ENCODE data around the gene APOL4. TPM values are rescaled to one million over a fixed set of nuclear protein-coding genes. Genes with fewer than 3 reads are reported as not detected.
A peak's percentile ranks its signal among the peaks of the same experiment; 100 is the strongest.

Gene APOL4
- total and polyA plus RNA-seq, 2 donors (not counting 1 experiment from before 2014, with no cell fraction given), result 0.03 TPM; not detected in 1

DNA sequence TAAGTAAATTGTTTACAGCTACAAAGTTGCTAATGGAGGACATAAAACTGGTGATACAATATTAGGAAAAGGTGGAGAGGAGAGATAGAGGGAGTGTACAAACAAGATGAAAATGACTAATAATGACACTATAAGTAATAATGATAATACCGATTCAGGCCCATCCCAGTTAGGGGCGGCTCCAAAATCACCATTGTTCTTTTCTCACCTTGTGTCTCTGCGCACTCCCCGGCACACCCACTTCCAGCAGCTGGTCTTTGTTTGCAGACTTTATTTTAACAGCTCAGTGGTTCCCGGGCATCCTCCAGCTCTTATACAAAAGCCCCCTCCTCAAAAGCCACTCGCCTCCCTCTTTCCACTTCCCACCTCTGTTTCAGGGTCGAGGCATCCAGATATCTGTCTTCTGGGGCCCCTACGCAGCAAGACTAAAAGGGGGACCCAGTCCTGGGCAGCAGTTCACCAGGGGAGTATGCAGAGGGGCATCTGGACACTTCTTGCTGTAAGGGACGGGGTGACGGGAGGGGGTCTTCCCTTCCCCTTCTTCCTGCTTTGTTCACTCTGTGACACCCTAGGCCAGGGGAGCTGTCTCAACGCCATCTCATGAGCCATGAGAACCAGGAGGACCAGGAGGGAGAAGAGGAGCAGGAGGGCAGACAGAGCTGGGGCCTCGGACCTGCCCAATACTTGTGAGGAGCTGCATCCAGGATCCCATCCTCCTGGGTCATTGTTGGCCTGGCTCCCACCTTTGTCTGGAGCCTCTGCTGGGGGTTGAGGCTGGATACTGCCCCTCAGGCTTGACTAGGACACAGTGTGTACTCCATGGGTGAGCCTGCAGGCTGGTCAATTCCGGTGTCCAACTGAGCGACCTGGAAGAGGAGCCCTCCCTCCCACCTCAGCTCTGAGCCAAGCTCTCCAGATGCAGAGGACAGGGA, 35.0 kb upstream of the APOL4 start:
- H3K4me3 Mint-ChIP-seq, result peak overlapping the region; percentile 29

More for the DNA sequence above, 35.0 kb upstream of the APOL4 start:
- Histone ChIP-seq H3K4me1 (ENCODE audit: control insufficient read depth in 2 of 2, insufficient read depth in 2 of 2, low read length in 2 of 2) (peaks cover 31 to 41% of the 10 kb centered on the region in 2 donors), H3K4me3 (ENCODE audit: control extremely low read depth in 1 of 5, extremely low read depth in 1 of 5, insufficient read depth in 1 of 5, low read depth in 2 of 5, low read length in 4 of 5) (no peak overlapping the region), H3K27ac (ENCODE audit: low read length in 2 of 2) (no peak overlapping the region), H3K79me2 (ENCODE audit: control insufficient read depth, insufficient read depth, low read length) (peaks cover 30% of the 10 kb centered on the region), H3K9ac (ENCODE audit: low read length) (no peak overlapping the region), H4K20me1 (ENCODE audit: control insufficient read depth, insufficient read depth, low read length, poor library complexity, severe bottlenecking) (no peaks in the 10 kb centered on the region), H3K36me3 (replicated peaks in 1 of 2; ENCODE audit: control extremely low read depth in 1 of 2, control insufficient read depth in 1 of 2, extremely low read depth in 1 of 2, insufficient read depth in 2 of 2, low read length in 1 of 2) (peaks cover 0 to 20% of the 10 kb centered on the region in 2 experiments), H2AFZ (ENCODE audit: insufficient read depth, low read depth, low read length, poor library complexity, severe bottlenecking) (no peak overlapping the region), H3K27me3 (replicated peaks in 1 of 4; ENCODE audit: control extremely low read depth in 1 of 4, control insufficient read depth in 3 of 4, insufficient read depth in 4 of 4, low read length in 3 of 4) (no peaks in the 10 kb centered on the region), H3K9me3 (ENCODE audit: control extremely low read depth in 1 of 3, control insufficient read depth in 2 of 3, insufficient read depth in 1 of 3, low read length in 2 of 3) (no peaks in the 10 kb centered on the region), H3K4me2 (replicated peaks; ENCODE audit: low read depth, low read length, poor library complexity, severe bottlenecking) (no peak overlapping the region)
- intact Hi-C loops (cut with micrococcal nuclease), result loop anchor here (5.0 kb wide), 1 partner anchor 41 kb away; no protein-coding TSS in a partner anchor
- peaks cover 62% of the 10 kb centered on the region for H3K4me1 Mint-ChIP-seq
- ChIA-PET CTCF (interaction anchor here (0.8 to 2.7 kb wide), 2 partner anchors 57 to 64 kb away, joined by 3 to 12 read pairs; no protein-coding TSS in a partner anchor), POLR2A (no interaction called here)
- WGBS (ENCODE audit: insufficient coverage), result 97% methylated on average over 9 of the region's 14 CpGs
- no peak for TF ChIP-seq EZH2 (IDR thresholded peaks at IDR 0.05; ENCODE audit: borderline replicate concordance, insufficient read depth, low read depth, low read length, poor library complexity, severe bottlenecking)
- TF ChIP-seq CTCF (IDR thresholded peaks at IDR 0.05), result no peak
- DNase-seq (no peak), ATAC-seq (ENCODE audit: low read depth) (no peak)
- no peaks in the 10 kb centered on the region for H3K27me3 Mint-ChIP-seq
- H3K27ac Mint-ChIP-seq, result no peak overlapping the region
- no peaks in the 10 kb centered on the region for H3K9me3 Mint-ChIP-seq (ENCODE audit: insufficient read depth)
